ENCODE results near the gene MALSU1. TPM values are rescaled to one million over a fixed set of nuclear protein-coding genes. Genes with fewer than 3 reads are reported as not detected.

Gene MALSU1
- total and polyA plus RNA-seq, 2 experiments from 2014 or later = 61.8 to 92.6 TPM

- no peak overlapping the region for H3K27ac ChIP-seq
- no peaks in the 10 kb centered on the region for H3K27me3 ChIP-seq
- no peak overlapping the region for H3K4me2 ChIP-seq
- TF ChIP-seq EZH2phosphoT487 (IDR thresholded peaks at IDR 0.05; ENCODE audit: low read depth, severe bottlenecking, unreplicated experiment) (no peak), EZH2 (IDR thresholded peaks at IDR 0.05; ENCODE audit: borderline replicate concordance) (no peak), CTCF (IDR thresholded peaks at IDR 0.05; ENCODE audit: poor library complexity) (no peak)
- 90% methylated on average over 7 of the region's 7 CpGs for WGBS (ENCODE audit: low lambda C conversion rate, missing lambda C conversion rate)
- no peaks in the 10 kb centered on the region for H3K9me2 ChIP-seq (replicated peaks; ENCODE audit: insufficient read depth)
- H4K20me1 ChIP-seq (ENCODE audit: insufficient read depth, poor library complexity, severe bottlenecking) = no peaks in the 10 kb centered on the region
- no peaks in the 10 kb centered on the region for H3K4me1 ChIP-seq (ENCODE audit: insufficient read depth)
- H2AFZ ChIP-seq = no peak overlapping the region
- peaks cover 3% of the 10 kb centered on the region for H3K36me3 ChIP-seq (replicated peaks; ENCODE audit: insufficient read depth, low read depth)
- DNase-seq (ENCODE audit: low spot score) = no peak
- no peaks in the 10 kb centered on the region for H3K9me3 ChIP-seq (ENCODE audit: low read depth)
- H3K4me3 ChIP-seq = no peak overlapping the region
- peaks cover 5% of the 10 kb centered on the region for H3K79me2 ChIP-seq
Measured at GRCh38 chr7:23315366-23315765, 16.2 kb downstream of the MALSU1 start.

- TF ChIP-seq EZH2phosphoT487 (IDR thresholded peaks at IDR 0.05; ENCODE audit: low read depth, severe bottlenecking, unreplicated experiment) (no peak), EZH2 (IDR thresholded peaks at IDR 0.05; ENCODE audit: borderline replicate concordance) (no peak), CTCF (IDR thresholded peaks at IDR 0.05; ENCODE audit: poor library complexity) (no peak)
- H3K27ac ChIP-seq = no peak overlapping the region
- H3K9me2 ChIP-seq (replicated peaks; ENCODE audit: insufficient read depth) = no peaks in the 10 kb centered on the region
- H2AFZ ChIP-seq = no peak overlapping the region
- H3K36me3 ChIP-seq (replicated peaks; ENCODE audit: insufficient read depth, low read depth) = no peaks in the 10 kb centered on the region
- WGBS (ENCODE audit: low lambda C conversion rate, missing lambda C conversion rate) = 96% methylated on average over 1 of the region's 1 CpG
- H3K27me3 ChIP-seq = no peaks in the 10 kb centered on the region
- no peaks in the 10 kb centered on the region for H3K9me3 ChIP-seq (ENCODE audit: low read depth)
- H3K4me1 ChIP-seq (ENCODE audit: insufficient read depth) = peaks cover 34% of the 10 kb centered on the region
- H3K4me2 ChIP-seq = no peak overlapping the region
- H3K79me2 ChIP-seq = peaks cover 17% of the 10 kb centered on the region
- no peak overlapping the region for H3K4me3 ChIP-seq
- H4K20me1 ChIP-seq (ENCODE audit: insufficient read depth, poor library complexity, severe bottlenecking) = no peaks in the 10 kb centered on the region
- no peak for DNase-seq (ENCODE audit: low spot score)
Measured at GRCh38 chr7:23331132-23331531, 32.0 kb downstream of the MALSU1 start.

DNA sequence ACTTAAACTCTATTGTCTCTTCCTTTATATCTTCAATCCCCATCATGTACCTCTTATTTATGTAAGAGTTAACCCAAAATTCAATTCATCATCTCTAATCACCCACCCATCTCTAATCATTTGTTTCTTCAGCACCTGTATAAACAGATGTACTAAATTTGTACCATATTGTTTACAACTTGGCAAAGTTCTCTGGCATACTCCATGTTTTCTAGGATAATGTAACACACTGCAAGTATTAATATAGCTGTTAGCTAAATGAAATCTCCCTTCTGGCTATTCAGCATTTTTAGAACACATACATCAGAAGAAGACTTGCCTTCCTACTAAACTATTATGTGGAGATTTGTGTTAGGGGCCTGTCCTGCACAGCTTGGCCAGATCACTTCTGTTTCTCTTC lies 33.1 kb downstream of the MALSU1 start:
- Histone ChIP-seq H3K79me2 (peaks cover 17% of the 10 kb centered on the region), H3K36me3 (replicated peaks; ENCODE audit: insufficient read depth, low read depth) (no peaks in the 10 kb centered on the region), H3K9me2 (replicated peaks; ENCODE audit: insufficient read depth) (no peaks in the 10 kb centered on the region), H2AFZ (no peak overlapping the region), H3K4me3 (no peak overlapping the region), H3K4me2 (no peak overlapping the region), H3K27ac (peak overlapping the region; percentile 67), H3K9me3 (ENCODE audit: low read depth) (no peaks in the 10 kb centered on the region), H3K4me1 (ENCODE audit: insufficient read depth) (peaks cover 35% of the 10 kb centered on the region), H4K20me1 (ENCODE audit: insufficient read depth, poor library complexity, severe bottlenecking) (no peaks in the 10 kb centered on the region), H3K27me3 (no peaks in the 10 kb centered on the region)
- DNase-seq (ENCODE audit: low spot score) = no peak
- no peak for TF ChIP-seq EZH2 (IDR thresholded peaks at IDR 0.05; ENCODE audit: borderline replicate concordance)
- no peak for TF ChIP-seq EZH2phosphoT487 (IDR thresholded peaks at IDR 0.05; ENCODE audit: low read depth, severe bottlenecking, unreplicated experiment)
- no peak for TF ChIP-seq CTCF (IDR thresholded peaks at IDR 0.05; ENCODE audit: poor library complexity)

Measured in hepatocyte (in vitro differentiated cells).